Sigmoid colon (tissue), 7 donors: ENCODE data around the gene NEDD8. TPM values are rescaled to one million over a fixed set of nuclear protein-coding genes. Genes with fewer than 3 reads are reported as not detected.

Experiments used
- DNase-seq: peaks from one replicate; pipeline ENCODE4 v3.0.0-alpha.2; 2019
- H3K27ac ChIP-seq, 4 donors: fragments of 200-600 bp; sonication (generic); one replicate each; pipeline ENCODE4 v1.5.1; 2016 to 2019; ENCODE audit warnings: mild to moderate bottlenecking in 1 of 4
- H3K27me3 ChIP-seq, 3 donors: fragments of 200-600 bp; sonication (generic); one replicate each; pipeline ENCODE4 v1.5.1; 2019; ENCODE audit warnings: mild to moderate bottlenecking in 1 of 3
- H3K36me3 ChIP-seq, 4 donors: fragments of 200-600 bp; sonication (generic); one replicate each; pipeline ENCODE4 v1.5.1; 2016 to 2019
- H3K4me1 ChIP-seq, 4 donors: fragments of 200-600 bp; sonication (generic); one replicate each; pipeline ENCODE4 v1.5.1; 2017 to 2019
- H3K4me3 ChIP-seq, 4 donors: fragments of 200-600 bp; sonication (generic); one replicate each; pipeline ENCODE4 v1.5.1; 2017 to 2019; ENCODE audit warnings: mild to moderate bottlenecking in 2 of 4, moderate library complexity in 1 of 4
- H3K9me3 ChIP-seq, 4 donors: fragments of 200-600 bp in 3 of 4; sonication (generic) in 3 of 4; one replicate each; pipeline versions ENCODE4 v1.5.1 to v1.6.1; 2013 to 2019
- EP300 ChIP-seq, 4 donors: sonication (generic); formaldehyde crosslinking; IDR thresholded peaks; one replicate each; pipeline ENCODE4 v1.6.1; 2017; ENCODE audit warnings: antibody characterized with exemption in 4 of 4
- POLR2A ChIP-seq, 2 donors: fragments of 450-650 bp; IDR thresholded peaks; one replicate each; pipeline ENCODE4 v1.6.1; 2016; ENCODE audit warnings: antibody characterized with exemption in 2 of 2, mild to moderate bottlenecking in 2 of 2, moderate library complexity in 2 of 2
- POLR2AphosphoS5 ChIP-seq, 4 donors: sonication (generic); formaldehyde crosslinking; IDR thresholded peaks; one replicate each; pipeline ENCODE4 v1.6.1; 2017; ENCODE audit warnings: antibody characterized with exemption in 4 of 4
- WGBS, 2 donors: extraction: QIAGEN DNeasy Blood & Tissue Kit; methylation state at CpG; one replicate each; pipeline ENCODE4 v1.1.7; 2013; 5-methylcytosine and 5-hydroxymethylcytosine counted together
- intact Hi-C: fragments of 100-400 bp; cut with DNase I; formaldehyde crosslinking; loops from one replicate; pipeline ENCODE4 v1.15.1; 2023
- polyA plus RNA-seq, 3 donors: library from polyadenylated mRNA; stranded (reverse); fragments of 200-250 nt; gene quantifications; one replicate each; pipeline ENCODE4 v1.2.3, GENCODE V29; 2013
- total RNA-seq, 4 donors: library from RNA; depleted of rRNA; stranded (reverse); fragments of >200 nt; gene quantifications; one replicate each; pipeline ENCODE4 v1.1.0, GENCODE V29; 2016
- TF ChIP-seq, protein P1 (sequence below), 4 experiments: fragments of 450-650 bp in 3 of 4; fragments of 200-600 bp in 1 of 4; IDR thresholded peaks; one replicate each; pipeline ENCODE4 v1.5.1; 2016 to 2019; ENCODE audit warnings: antibody characterized with exemption in 4 of 4, mild to moderate bottlenecking in 3 of 4, moderate library complexity in 2 of 4
- donor health status: healthy with polysubstance abuse.
- donor health status: Bipolar disorder and iron deficiency.
- donor health status: healthy.

NEDD8 gene
- total and polyA plus RNA-seq, 7 donors: 104 to 243 (median 204) TPM

DNA sequence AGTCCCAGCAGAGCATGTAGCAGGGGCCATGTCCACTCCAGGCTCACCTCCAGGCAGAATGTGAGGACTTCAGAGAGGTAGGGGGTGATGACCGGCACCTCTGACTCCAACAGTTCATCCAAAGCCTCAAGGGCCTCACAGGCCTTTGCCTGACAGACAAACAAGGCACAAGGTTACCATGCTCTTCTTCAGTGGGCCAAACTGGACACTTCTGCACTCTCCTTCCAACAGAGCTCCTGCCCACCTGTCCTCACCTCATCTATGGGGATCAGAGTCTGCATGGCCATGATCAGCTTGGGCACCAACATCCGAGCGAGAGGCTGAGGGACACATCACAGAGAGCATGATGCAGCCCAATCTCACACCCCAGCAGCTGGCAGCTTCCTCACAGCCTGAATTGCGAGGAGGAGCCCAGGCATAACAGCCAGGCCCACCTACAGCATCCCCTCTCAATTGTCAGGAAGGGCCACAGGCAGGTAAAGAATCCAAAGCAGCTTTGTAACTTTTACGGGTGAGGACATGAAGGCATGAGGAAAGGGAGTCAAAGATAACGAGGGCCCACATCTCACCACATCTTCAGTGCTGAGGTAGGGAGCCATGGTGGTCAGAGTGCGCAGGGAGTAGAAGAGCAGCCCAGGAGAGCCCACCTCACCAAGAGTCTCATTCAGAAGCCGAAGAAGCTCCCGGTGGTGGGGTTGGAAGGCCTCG, 45.2 kb downstream of the NEDD8 start:
- no peak for DNase-seq
- Histone ChIP-seq H3K27me3 (no peaks in the 10 kb centered on the region), H3K4me1 (peaks cover 0 to 22% (median 19%) of the 10 kb centered on the region in 4 donors), H3K27ac (no peak overlapping the region), H3K4me3 (no peak overlapping the region), H3K9me3 (no peaks in the 10 kb centered on the region), H3K36me3 (peaks cover 0 to 65% (median 40%) of the 10 kb centered on the region in 4 donors)
- 94 to 95% methylated on average over 10 of the region's 10 CpGs for WGBS, 2 donors
- intact Hi-C loops: no loop called here
- no peak for TF ChIP-seq EP300 (IDR thresholded peaks at IDR 0.05)
- TF ChIP-seq POLR2AphosphoS5 (IDR thresholded peaks at IDR 0.05): no peak
- TF ChIP-seq, protein P1, sequence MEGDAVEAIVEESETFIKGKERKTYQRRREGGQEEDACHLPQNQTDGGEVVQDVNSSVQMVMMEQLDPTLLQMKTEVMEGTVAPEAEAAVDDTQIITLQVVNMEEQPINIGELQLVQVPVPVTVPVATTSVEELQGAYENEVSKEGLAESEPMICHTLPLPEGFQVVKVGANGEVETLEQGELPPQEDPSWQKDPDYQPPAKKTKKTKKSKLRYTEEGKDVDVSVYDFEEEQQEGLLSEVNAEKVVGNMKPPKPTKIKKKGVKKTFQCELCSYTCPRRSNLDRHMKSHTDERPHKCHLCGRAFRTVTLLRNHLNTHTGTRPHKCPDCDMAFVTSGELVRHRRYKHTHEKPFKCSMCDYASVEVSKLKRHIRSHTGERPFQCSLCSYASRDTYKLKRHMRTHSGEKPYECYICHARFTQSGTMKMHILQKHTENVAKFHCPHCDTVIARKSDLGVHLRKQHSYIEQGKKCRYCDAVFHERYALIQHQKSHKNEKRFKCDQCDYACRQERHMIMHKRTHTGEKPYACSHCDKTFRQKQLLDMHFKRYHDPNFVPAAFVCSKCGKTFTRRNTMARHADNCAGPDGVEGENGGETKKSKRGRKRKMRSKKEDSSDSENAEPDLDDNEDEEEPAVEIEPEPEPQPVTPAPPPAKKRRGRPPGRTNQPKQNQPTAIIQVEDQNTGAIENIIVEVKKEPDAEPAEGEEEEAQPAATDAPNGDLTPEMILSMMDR (IDR thresholded peaks at IDR 0.05): no peak
- no peak for TF ChIP-seq POLR2A (IDR thresholded peaks at IDR 0.05)

GRCh38 chr14:24185741-24186140, 46.4 kb downstream of the NEDD8 start:
- no peak for DNase-seq
- Histone ChIP-seq H3K9me3 (no peaks in the 10 kb centered on the region), H3K36me3 (peaks cover 0 to 65% (median 36%) of the 10 kb centered on the region in 4 donors)

GRCh38 chr14:24185026-24185425, 47.1 kb downstream of the NEDD8 start:
- Histone ChIP-seq H3K9me3 (no peaks in the 10 kb centered on the region), H3K27me3 (no peaks in the 10 kb centered on the region), H3K4me3 (no peak overlapping the region), H3K27ac (no peak overlapping the region), H3K36me3 (peaks cover 0 to 65% (median 36%) of the 10 kb centered on the region in 4 donors), H3K4me1 (peaks cover 0 to 31% (median 26%) of the 10 kb centered on the region in 4 donors)
- WGBS, 2 donors: 96 to 97% methylated on average over 7 of the region's 7 CpGs
- intact Hi-C loops: no loop called here
- TF ChIP-seq POLR2A (IDR thresholded peaks at IDR 0.05) (no peak), EP300 (IDR thresholded peaks at IDR 0.05) (no peak), POLR2AphosphoS5 (IDR thresholded peaks at IDR 0.05) (no peak)
- TF ChIP-seq, protein P1 (IDR thresholded peaks at IDR 0.05): no peak
- no peak for DNase-seq

More at GRCh38 chr14:24185741-24186140, 46.4 kb downstream of the NEDD8 start:
- Histone ChIP-seq H3K27me3 (no peaks in the 10 kb centered on the region), H3K4me3 (no peak overlapping the region), H3K4me1 (peaks cover 0 to 24% (median 19%) of the 10 kb centered on the region in 4 donors), H3K27ac (no peak overlapping the region)
- TF ChIP-seq POLR2A (IDR thresholded peaks at IDR 0.05) (no peak), POLR2AphosphoS5 (IDR thresholded peaks at IDR 0.05) (no peak), EP300 (IDR thresholded peaks at IDR 0.05) (no peak)
- TF ChIP-seq, protein P1 (IDR thresholded peaks at IDR 0.05): no peak
- intact Hi-C loops: no loop called here
- 95 to 96% methylated on average over 11 of the region's 11 CpGs for WGBS, 2 donors

DNA sequence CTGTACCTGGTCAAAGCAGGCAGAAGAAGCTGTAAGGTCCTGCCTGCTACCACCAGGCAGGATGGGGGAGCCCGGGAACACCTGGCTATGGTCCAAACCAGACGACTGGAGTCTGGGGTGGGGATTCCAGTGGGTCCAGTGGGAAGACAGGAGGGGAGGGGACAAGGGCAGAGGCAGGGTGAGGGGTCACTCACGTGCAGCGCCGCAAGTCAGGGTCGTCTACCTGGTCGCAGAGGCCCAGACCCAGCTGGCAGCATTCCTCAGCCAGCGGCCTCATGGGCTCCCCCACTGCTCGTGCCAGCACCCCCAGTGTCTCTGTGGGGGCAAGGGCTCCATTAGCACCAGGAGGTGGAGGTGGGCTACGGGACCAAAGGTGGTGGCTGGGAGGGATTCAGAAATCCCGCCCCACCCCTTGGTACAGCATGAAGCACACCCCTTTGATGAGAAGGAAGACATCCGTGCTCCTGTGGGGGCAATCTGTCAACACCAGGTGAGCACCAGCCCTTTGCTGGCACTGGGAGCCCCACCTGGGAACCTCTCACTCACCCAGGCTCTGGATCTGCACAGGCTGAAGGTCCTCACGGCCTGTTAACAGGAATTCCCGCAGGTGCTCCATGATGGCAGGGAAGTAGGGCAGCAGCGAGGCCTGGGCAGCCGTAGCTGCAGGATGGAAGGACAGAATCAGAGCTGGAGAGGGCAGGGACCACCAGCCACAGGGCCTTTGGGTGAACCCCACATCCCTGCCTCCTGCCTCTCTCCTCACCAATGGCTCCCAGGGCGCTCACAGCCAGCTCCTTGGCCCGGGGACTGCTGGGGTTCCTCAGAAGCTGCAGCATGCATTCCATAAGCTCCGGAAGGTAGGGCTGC, 47.8 kb downstream of the NEDD8 start:
- Histone ChIP-seq H3K27me3 (no peaks in the 10 kb centered on the region), H3K27ac (no peak overlapping the region), H3K4me1 (peaks cover 0 to 38% (median 33%) of the 10 kb centered on the region in 4 donors), H3K36me3 (peaks cover 0 to 64% (median 36%) of the 10 kb centered on the region in 4 donors), H3K9me3 (no peaks in the 10 kb centered on the region), H3K4me3 (no peak overlapping the region)
- intact Hi-C loops: no loop called here
- WGBS, 2 donors: 89 to 91% methylated on average over 19 of the region's 19 CpGs
- DNase-seq: no peak
- TF ChIP-seq EP300 (IDR thresholded peaks at IDR 0.05) (no peak), POLR2A (IDR thresholded peaks at IDR 0.05) (no peak), POLR2AphosphoS5 (IDR thresholded peaks at IDR 0.05) (no peak)
- TF ChIP-seq, protein P1 (IDR thresholded peaks at IDR 0.05): no peak
